NCI-H187 treated with DMSO at 0.1 percent for 48 hours (cell line): ENCODE data around the gene PRKG1.
"Not testable (repeated sequence)": the region's sequence is repeated elsewhere in the genome, so short reads cannot be mapped to it uniquely, and the experiment has no call there.

Experiments used
- DNase-seq: peaks from one replicate; lab custom pipeline; 2025; lab: John Stamatoyannopoulos, UW

PRKG1 gene

DNA sequence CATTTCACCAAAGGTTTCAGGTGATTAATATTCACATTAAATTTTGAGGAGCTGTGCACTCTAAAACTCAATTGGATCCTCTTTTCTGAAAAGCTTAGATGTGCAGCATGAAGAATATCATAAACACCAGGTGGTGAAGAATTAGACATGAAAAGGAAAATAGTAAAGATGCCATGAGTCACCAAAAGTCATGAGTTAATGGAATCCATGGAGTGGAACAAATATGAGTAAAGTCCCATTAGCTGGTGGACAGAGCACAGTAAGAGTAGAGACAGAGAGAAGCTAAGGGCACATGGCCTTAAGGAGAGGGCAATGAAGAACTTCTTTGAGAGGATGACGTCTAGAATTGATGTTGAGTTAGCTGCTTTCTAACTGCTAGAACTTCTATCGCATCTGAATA is 353.5 kb downstream of the PRKG1 start:
- no peak for DNase-seq

DNA sequence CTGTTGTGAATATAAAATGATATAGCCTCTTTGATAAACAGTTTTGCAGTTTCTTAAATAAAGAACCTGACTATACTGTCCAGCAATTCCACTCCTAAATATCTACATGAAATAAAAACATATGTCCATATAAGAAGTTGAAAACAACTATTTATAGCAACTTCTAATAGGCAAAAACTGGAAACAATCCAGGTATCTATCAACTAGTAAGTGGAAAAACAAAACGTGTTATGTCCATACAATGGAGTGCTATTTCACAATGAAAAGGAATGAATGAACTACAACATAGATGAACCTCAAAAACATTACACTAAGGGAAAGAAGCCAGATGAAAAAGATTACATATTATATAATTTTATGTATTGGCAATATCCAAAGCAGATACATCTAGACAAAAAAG is 356.2 kb downstream of the PRKG1 start:
- DNase-seq, result no peak

DNA sequence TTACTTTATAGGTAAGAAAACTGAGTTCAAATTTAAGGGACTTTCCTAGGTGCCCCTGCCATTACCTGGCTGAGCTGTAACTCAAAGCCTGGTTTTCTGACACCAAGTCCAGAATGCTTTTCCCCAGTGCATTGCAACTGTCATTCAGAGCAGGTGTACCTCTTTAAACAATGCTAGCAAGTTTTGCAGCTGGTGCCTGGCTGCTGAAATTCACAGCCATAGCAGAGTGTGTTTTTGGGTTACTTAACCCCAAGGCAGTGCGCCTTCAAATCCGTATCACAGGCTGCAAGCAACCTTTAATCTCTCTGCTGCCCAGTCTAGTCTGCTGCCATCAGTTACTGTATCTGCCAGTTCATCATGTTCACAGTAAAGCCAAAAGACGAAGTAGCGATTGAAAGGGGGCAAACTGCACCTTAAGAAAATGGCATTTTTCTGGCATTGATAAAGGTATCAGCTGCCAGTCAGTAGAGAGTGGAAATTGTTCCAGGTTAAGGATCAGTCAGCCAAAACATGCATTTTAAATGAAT is 359.7 kb downstream of the PRKG1 start:
- no peak for DNase-seq

DNA sequence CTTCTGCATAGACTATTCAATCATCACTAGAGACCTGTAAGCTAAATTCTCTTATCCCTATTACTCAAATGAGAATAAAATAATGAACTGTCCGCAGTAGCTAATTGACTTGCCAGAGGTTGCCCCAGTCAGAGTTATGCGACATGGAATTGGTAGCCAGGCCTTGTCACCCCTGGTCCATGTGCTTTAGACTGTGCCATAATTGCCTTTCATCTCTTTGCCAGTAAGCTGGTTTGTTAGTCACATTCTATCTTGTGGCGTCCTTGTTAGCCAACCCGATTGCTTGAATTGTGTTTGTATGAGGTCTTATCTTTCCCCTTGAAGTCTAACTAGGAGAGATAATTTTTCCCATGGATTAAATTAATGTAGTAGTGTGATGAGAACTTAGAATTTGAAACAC is 362.5 kb downstream of the PRKG1 start:
- no peak for DNase-seq

GRCh38 chr10:51439645-51440044 is 365.4 kb downstream of the PRKG1 start:
- no peak for DNase-seq

- no peak for DNase-seq
These were observed 371.3 kb downstream of the PRKG1 start for GRCh38 chr10:51445588-51445987.

GRCh38 chr10:51447119-51447518 is 372.8 kb downstream of the PRKG1 start:
- DNase-seq, result no peak

DNA sequence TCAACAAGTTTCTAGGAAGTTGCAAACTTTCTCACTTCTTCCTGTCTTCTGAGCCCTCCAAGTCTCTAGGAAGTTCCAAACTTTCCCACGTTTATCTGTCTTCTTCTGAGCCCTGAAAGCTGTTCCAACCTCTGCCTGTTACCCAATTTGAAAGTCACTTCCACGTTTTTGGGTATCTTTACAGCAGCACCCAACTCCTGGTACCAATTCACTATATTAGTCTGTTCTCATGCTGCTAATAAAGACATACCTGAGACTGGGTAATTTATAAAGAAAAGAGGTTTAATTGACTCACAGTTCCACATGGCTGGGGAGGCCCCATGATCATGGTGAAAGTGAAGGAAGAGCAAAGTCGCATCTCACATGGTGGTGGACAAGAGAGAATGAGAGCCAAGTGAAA is 381.5 kb downstream of the PRKG1 start:
- not testable (repeated sequence) for DNase-seq

GRCh38 chr10:51459476-51459875 is 385.2 kb downstream of the PRKG1 start:
- DNase-seq, result no peak

DNA sequence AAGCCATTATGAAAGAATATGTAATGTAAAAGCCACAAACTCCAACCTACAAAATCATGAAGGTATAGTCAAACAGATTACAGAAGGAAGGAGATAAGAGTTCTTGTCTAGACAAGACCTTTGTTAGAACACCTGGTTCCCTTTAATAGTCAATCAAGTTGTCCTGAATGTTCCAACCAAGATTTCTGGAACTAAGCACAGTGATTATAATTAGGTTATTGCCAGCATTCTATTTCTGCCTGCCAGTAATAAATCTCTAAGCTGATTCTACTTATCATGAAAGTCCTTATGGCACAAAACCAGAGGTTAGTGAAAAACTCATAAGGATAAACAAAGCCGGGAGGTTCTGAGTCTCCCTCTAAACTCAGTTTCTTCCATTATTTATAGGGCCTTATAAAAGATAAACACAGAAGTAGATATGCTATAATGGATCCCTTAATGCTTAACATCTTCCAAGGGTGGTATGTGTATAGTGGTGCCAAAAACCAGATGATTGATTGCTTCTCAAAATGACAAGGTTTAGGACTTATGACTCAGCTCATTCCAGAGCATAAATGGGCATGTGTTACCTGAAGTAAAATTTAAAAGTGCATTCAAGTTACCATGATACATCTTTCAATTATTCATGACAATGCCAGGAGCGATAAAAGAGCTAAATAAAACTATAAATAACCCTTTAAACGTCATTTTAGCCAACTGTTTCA is 387.9 kb downstream of the PRKG1 start:
- no peak for DNase-seq

DNA sequence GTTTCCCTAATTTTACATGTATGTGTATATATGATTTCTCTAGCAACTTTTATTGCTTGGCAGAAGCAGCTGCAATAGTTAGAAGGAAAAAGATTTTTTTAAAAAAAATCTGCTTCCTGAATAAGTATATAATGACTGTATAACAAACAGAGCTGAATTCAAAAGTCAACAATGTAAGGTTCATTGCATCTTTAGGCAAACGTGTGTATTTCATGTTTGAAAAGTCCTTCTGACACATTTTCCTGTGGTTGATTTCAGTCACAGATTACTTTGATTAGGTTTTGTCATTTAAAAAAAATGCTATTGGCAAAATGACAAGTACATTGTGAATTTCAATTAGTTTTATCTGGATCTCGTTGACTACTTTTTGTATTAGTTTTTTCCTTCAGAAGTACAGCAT is 394.1 kb downstream of the PRKG1 start:
- DNase-seq, result no peak

- no peak for DNase-seq
These were observed 395.4 kb downstream of the PRKG1 start for GRCh38 chr10:51469686-51470085.

- DNase-seq, result no peak
These were observed 397.0 kb downstream of the PRKG1 start for GRCh38 chr10:51471271-51471670.

GRCh38 chr10:51472154-51472553 is 397.9 kb downstream of the PRKG1 start:
- DNase-seq, result no peak

- DNase-seq, result no peak
These were observed 405.4 kb downstream of the PRKG1 start for GRCh38 chr10:51479711-51480110.

GRCh38 chr10:51485668-51486067 is 411.4 kb downstream of the PRKG1 start:
- no peak for DNase-seq

DNA sequence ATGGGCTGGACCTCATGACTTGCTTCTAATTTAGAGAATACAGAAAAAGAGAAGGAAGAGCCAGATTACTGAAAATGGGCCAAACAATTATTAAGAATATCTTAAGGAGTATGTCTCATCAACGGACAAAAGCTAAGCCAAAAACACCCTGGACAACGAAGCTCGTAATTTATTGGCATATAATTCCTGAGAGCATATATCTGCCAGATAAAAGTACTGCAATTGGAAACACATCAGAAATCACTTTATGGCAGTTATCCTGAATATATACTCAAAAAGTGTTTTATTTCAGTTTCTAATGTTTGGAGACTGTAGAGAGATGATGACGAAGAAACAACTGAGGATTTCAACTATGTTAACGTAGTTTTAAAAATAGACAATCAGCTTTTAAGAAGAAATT is 413.3 kb downstream of the PRKG1 start:
- no peak for DNase-seq

GRCh38 chr10:51488766-51489408 is 414.6 kb downstream of the PRKG1 start:
- no peak for DNase-seq

GRCh38 chr10:51498424-51498823 is 424.1 kb downstream of the PRKG1 start:
- no peak for DNase-seq

- no peak for DNase-seq
These were observed 427.1 kb downstream of the PRKG1 start for GRCh38 chr10:51501396-51501795.

GRCh38 chr10:51502124-51502523 is 427.8 kb downstream of the PRKG1 start:
- DNase-seq, result no peak

- DNase-seq, result no peak
These were observed 429.1 kb downstream of the PRKG1 start for GRCh38 chr10:51503378-51503777.

DNA sequence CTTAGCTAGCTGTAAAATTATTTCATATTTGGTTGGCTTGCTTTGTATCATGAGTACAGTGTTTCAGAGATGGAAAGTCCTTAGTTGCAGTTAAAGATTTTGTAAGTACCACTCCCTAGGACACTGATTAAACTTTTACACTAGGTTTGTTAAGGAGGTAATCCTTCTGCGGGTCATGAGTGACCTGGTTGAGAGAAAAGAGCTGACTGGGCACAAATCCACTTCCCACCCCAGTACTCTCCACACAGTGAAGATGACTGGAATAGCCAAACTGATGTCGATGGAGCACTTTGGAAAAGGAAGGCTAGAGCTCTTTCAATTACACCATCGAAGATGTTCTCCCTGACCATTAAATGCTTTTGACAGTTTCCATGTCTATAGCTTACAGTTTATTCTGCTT is 433.2 kb downstream of the PRKG1 start:
- DNase-seq, result no peak

- no peak for DNase-seq
These were observed 433.9 kb downstream of the PRKG1 start for GRCh38 chr10:51508156-51508555.
